ENCODE data around the gene TMEM94. TPM values are rescaled to one million over a fixed set of nuclear protein-coding genes. Genes with fewer than 3 reads are reported as not detected.

The TMEM94 gene
- total and polyA plus RNA-seq, 2 of the 13 experiments (the other 11 are each of a cell fraction or from before 2014, with no cell fraction given), result 32.6 to 134 TPM

DNA sequence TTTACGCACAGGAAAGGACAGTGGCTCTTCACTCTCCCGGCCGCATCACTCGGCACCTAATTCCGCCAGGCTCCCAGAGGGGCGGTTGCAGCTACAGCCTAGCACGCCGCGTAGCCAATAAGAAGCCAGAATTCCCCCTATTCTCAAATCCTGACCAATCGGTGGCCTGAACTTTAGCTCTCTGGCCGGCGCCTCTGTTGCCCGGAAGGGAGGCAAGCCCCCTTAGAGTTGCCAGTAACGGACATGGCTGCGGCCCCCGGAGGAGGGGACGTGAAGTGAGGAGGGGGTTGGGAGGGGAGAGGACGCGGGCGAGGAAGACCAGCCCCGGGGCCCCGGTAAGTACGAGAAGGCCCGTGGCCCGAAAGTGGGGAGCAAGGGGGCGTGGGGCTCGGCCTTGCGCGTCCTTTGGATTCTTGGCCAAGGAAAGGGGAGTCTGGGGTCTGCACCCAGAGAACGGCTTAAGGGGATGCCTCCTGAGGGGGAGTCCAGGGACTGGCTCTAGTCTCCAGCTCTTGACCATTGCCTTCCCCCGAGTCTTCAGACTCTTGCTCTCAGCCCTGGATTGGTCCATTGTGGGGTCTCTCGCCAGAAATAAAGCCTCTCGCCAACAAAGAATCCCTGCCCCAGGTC, at the start of gene TMEM94 (continued):
- TF ChIP-seq MIER2 (CRISPR knock-in tag; IDR thresholded peaks at IDR 0.05) (no peak), NFE2 (CRISPR knock-in tag; IDR thresholded peaks at IDR 0.05) (no peak), SRSF1 (optimal IDR thresholded peaks at IDR 0.05; ENCODE audit: low read depth, low read length) (peak; percentile 98), ELF1 (CRISPR knock-in tag; IDR thresholded peaks at IDR 0.05) (peak; percentile 100), IKZF1 (IDR thresholded peaks at IDR 0.05) (no peak), MBNL3 (CRISPR knock-in tag; conservative IDR thresholded peaks at IDR 0.05) (no peak), ZNF589 (CRISPR knock-in tag; conservative IDR thresholded peaks at IDR 0.05) (no peak), NR3C1 (CRISPR knock-in tag; IDR thresholded peaks at IDR 0.05) (no peak), HDAC2 (CRISPR knock-in tag; IDR thresholded peaks at IDR 0.05) (0 out of 2 replicates have a peak, but pooled peaks have one; percentile 17), NFE2L1 (CRISPR knock-in tag; IDR thresholded peaks at IDR 0.05; ENCODE audit: borderline replicate concordance) (no peak), ZNF777 (CRISPR knock-in tag; IDR thresholded peaks at IDR 0.05) (peak; percentile 1; the same call in 1 of the 2 replicates), RAD51 (IDR thresholded peaks at IDR 0.05; ENCODE audit: borderline replicate concordance) (no peak), SNAPC2 (CRISPR knock-in tag; IDR thresholded peaks at IDR 0.05) (peak; percentile 8; the same call in 1 of the 2 replicates), ZNF567 (CRISPR knock-in tag; IDR thresholded peaks at IDR 0.05; ENCODE audit: borderline replicate concordance) (no peak), RFXANK (CRISPR knock-in tag; IDR thresholded peaks at IDR 0.05) (peak; percentile 17; the same call in 1 of the 2 replicates), ZEB1 (IDR thresholded peaks at IDR 0.05; ENCODE audit: insufficient replicate concordance, low read depth) (no peak), NFKB2 (CRISPR knock-in tag; IDR thresholded peaks at IDR 0.05; ENCODE audit: borderline replicate concordance) (peak; percentile 87; the same call in 1 of the 2 replicates), YEATS2 (CRISPR knock-in tag; IDR thresholded peaks at IDR 0.05; ENCODE audit: borderline replicate concordance) (peak; percentile 44; the same call in 1 of the 2 replicates)
- TF ChIP-seq, protein P1, sequence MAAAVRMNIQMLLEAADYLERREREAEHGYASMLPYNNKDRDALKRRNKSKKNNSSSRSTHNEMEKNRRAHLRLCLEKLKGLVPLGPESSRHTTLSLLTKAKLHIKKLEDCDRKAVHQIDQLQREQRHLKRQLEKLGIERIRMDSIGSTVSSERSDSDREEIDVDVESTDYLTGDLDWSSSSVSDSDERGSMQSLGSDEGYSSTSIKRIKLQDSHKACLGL (CRISPR knock-in tag; IDR thresholded peaks at IDR 0.05), result peak; percentile 55; the same call in 1 of the 2 replicates
- TF ChIP-seq, protein P2, sequence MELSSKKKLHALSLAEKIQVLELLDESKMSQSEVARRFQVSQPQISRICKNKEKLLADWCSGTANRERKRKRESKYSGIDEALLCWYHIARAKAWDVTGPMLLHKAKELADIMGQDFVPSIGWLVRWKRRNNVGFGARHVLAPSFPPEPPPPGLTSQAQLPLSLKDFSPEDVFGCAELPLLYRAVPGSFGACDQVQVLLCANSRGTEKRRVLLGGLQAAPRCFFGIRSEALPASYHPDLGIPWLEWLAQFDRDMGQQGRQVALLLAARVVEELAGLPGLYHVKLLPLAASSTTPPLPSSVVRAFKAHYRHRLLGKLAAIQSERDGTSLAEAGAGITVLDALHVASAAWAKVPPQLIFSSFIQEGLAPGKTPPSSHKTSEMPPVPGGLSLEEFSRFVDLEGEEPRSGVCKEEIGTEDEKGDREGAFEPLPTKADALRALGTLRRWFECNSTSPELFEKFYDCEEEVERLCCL (CRISPR knock-in tag; IDR thresholded peaks at IDR 0.05; ENCODE audit: borderline replicate concordance), result no peak
- TF ChIP-seq, protein P3, sequence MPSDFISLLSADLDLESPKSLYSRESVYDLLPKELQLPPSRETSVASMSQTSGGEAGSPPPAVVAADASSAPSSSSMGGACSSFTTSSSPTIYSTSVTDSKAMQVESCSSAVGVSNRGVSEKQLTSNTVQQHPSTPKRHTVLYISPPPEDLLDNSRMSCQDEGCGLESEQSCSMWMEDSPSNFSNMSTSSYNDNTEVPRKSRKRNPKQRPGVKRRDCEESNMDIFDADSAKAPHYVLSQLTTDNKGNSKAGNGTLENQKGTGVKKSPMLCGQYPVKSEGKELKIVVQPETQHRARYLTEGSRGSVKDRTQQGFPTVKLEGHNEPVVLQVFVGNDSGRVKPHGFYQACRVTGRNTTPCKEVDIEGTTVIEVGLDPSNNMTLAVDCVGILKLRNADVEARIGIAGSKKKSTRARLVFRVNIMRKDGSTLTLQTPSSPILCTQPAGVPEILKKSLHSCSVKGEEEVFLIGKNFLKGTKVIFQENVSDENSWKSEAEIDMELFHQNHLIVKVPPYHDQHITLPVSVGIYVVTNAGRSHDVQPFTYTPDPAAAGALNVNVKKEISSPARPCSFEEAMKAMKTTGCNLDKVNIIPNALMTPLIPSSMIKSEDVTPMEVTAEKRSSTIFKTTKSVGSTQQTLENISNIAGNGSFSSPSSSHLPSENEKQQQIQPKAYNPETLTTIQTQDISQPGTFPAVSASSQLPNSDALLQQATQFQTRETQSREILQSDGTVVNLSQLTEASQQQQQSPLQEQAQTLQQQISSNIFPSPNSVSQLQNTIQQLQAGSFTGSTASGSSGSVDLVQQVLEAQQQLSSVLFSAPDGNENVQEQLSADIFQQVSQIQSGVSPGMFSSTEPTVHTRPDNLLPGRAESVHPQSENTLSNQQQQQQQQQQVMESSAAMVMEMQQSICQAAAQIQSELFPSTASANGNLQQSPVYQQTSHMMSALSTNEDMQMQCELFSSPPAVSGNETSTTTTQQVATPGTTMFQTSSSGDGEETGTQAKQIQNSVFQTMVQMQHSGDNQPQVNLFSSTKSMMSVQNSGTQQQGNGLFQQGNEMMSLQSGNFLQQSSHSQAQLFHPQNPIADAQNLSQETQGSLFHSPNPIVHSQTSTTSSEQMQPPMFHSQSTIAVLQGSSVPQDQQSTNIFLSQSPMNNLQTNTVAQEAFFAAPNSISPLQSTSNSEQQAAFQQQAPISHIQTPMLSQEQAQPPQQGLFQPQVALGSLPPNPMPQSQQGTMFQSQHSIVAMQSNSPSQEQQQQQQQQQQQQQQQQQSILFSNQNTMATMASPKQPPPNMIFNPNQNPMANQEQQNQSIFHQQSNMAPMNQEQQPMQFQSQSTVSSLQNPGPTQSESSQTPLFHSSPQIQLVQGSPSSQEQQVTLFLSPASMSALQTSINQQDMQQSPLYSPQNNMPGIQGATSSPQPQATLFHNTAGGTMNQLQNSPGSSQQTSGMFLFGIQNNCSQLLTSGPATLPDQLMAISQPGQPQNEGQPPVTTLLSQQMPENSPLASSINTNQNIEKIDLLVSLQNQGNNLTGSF (CRISPR knock-in tag; IDR thresholded peaks at IDR 0.05), result no peak; the same call in 1 of the 2 replicates
- TF ChIP-seq, protein P4, sequence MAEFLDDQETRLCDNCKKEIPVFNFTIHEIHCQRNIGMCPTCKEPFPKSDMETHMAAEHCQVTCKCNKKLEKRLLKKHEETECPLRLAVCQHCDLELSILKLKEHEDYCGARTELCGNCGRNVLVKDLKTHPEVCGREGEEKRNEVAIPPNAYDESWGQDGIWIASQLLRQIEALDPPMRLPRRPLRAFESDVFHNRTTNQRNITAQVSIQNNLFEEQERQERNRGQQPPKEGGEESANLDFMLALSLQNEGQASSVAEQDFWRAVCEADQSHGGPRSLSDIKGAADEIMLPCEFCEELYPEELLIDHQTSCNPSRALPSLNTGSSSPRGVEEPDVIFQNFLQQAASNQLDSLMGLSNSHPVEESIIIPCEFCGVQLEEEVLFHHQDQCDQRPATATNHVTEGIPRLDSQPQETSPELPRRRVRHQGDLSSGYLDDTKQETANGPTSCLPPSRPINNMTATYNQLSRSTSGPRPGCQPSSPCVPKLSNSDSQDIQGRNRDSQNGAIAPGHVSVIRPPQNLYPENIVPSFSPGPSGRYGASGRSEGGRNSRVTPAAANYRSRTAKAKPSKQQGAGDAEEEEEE (CRISPR knock-in tag; IDR thresholded peaks at IDR 0.05; ENCODE audit: borderline replicate concordance), result no peak
- TF ChIP-seq, protein P5, sequence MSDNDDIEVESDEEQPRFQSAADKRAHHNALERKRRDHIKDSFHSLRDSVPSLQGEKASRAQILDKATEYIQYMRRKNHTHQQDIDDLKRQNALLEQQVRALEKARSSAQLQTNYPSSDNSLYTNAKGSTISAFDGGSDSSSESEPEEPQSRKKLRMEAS (IDR thresholded peaks at IDR 0.05), result peak; percentile 48; the same call in 1 of the 2 replicates

Measured in HepG2 (cell line).